Measurements from ENCODE around the gene RRP1.

RRP1 gene

DNA sequence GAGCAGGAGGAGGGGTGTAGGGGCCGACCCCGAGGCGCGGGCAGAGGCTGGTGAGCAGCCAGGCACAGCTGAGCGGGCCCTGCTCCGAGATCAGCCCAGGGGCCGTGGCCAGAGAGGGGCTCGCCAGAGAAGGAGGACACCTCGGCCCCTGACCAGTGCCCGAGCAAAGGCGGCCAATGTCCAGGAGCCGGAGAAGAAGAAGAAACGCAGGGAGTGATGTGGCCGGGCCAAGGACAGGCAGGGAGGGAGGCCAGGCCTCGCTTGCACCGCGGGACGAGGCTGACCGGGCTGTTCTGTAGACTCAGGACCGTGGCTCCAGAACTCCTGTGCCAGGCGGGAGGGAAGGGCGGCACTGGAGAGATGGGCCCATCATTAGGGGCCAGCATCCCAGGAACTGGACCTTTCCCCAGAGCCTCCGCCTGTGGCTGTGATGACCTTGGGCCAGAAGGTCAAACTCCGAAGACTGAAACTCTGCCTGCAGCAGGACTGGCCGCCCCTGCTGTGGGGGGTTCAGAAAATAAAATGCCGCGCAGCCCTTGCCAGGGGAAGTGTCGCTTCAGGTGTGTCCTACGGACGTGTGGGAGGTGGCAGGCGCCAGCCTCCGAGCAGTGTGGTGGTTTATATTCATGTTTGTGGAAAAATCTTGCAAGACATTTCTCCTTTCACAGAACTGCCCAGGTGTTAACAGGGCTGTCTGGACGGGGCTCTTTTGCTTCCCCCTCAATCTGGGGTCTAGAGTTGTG is 14.4 kb downstream of the RRP1 start:
- DNase-seq = no peak

DNA sequence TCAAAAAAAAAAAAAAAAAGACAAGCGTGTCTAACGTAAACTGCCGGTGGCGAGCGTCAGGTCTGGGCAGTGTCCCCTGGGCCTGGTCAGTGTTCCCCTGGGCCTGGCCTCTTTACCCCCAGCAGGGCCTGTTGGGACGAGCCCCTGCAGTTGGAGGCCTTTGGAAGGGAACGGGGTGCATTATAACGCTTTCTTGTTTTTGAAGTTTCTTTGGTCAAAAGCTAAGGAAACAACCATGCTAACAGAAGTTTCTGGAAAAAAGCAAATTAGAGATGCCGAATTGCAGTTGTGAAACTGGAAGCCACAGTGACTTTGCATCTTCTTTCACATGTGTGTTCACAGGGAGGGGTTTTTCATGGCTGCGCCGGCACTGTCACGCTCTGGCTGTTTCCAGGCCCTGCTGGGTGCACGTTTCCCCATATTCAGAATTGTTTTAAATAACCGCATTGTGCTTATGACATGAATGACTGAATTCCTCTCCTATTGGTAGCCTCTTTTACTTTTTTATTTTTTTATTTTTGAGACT is 16.0 kb downstream of the RRP1 start:
- peak; percentile 81 for DNase-seq

DNA sequence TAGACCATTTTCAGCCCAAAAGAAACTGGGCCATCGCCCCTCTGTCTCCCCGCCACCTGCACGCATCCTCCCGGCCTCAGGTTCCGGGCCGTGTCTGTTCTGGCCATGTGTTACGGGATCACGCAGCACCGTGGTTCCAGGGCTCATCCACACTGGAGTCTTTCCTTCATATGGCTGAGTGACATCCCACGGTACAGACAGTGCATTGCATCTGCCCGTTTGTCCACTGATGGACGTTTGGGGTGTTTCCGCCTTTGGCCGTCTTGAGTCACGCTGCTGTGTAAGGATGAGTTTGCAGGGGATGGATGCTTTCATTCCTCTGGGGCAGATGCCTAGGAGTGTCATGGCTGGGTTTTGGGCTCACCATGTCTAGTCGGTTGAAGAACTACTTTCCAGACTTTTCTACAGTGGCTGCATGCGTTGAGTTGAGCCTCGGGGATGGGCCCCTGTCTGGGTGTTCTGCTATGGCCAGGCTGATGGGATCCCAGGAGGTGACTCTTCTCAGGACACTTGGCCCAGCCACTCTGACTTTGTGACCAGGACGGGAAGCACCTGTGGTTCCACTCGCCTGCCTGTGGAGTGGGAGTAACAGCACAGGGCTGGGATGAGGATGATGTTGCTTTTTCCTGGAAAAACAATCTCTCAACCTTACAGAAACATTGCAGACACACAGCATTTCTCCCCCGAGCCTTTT is 16.8 kb downstream of the RRP1 start:
- DNase-seq = no peak

DNA sequence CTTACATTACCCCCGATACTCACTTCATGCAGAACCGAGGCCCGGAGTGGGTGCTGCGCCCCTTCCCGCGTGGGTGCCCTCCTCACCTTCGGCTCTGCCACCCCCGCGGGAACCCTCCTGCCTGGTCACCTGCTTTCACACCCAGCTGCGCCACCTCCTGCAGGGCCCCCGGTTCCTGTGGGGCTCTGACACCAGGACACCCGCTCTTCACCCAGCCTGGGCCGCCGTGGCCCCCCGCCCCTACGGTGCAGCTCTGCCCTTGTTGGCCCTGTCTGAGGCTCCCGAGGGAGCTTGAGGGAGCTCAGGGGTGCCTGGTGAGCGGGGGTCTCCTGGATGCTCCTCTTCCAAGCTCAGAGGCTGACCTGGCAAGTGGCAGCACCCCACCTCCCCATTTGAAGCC is 19.0 kb downstream of the RRP1 start:
- no peak for DNase-seq

DNA sequence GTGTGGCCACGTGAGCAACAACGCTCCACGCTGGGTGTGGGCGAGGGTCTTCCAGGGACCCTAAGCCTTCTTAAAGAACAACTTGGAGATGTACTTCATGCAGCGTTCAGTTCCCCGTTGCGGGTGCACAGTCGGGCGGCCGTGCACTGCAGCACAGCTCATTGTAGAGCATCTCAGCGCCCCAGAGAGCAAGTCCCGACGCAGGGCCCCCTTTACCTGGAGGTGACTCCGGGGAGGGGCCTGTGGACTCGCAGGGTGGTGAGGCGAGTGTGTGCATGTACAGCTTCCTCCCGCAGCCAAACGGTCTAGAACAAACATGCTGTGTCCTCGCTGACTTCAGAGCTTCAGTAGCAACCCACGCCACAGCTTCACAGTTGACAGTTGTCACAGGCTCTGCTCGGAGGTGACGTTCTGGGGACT is 19.5 kb downstream of the RRP1 start:
- DNase-seq = no peak

DNA sequence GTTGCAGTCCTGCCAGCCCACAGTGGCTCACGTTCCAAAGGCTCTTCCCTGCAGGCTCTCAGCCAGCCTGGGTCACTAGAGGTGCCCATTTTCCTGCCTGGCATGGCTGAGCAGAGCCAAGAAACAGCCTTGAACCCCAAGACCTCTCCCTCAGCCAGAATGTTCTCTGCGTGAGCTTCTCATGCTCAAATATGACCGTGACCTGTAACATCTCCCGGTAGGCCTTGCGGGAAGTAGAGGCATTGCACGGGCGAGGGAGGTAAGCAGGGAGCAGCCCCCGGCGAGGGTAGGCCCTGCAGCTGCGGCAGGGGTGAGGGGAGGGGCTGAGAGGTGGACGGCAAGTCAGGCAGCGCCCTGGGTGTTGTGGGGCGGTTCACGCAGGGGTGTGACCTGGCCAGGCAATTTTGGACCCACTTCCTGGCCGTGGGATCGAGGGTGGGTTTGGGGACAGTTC is 20.0 kb downstream of the RRP1 start:
- no peak for DNase-seq

DNA sequence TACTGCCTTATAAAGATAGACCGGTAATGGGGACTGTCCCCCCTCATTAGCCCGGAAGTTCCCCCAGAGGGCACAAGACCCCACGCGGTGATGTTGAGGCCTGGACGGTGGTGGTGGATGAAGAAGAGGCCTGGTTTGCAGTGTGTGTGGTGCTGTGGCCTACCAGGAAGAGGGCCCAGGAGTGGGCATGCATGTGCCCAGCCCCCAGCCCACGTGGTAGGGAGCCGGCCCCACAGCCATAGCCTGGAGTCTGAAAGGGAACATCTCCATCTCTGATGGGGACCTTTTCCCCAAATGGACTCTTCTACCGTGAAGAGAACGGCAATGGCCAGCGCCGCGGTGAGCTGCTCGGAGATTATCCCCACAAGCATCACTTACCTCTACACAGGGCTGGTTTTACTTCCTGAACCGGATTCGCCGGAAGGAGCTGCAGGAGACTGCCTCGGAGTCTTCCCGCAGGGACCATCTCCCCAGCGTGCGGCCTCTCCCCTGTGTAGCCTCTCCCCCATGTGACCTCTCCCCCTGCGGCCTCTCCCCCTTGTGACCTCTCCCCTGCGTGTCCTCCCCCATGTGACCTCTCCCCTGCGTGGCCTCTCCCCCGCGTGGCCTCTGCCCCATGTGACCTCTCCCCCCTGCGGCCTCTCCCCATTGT is 20.6 kb downstream of the RRP1 start:
- DNase-seq = no peak

DNA sequence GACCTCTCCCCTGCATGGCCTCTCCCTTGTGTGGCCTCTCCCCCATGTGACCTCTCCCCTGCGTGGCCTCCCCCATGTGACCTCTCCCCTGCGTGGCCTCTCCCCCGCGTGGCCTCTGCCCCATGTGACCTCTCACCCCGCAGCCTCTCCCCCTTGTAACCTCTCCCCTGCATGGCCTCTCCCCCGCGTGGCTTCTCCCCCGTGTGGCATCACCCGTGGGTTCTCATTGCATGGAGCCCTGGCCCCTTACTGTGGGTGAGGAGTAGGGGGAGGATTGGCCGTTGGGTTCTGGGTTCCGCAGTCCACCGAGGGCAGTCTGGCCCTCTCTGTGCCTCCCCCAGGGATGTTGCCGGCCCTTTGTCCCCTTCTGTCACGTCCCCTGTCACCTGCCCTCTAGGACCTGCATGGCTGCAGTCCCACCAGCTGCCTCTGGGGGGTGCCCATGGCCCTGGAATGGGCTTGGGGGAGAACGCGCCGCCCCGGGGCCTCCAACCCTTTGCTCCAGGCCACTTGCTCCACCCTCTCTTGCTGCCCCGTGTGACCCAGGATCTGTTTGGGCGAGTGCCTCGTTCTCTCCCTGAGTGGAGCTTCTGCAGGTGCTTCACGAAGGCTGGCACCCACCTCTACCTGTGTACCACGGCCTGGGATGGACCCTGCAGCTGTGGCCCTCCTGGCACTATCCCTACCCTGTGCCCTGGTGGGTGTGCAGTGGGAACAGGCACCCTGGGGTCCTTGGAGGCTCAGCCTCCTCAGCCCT is 21.3 kb downstream of the RRP1 start:
- DNase-seq = peak; percentile 71 to 98

DNA sequence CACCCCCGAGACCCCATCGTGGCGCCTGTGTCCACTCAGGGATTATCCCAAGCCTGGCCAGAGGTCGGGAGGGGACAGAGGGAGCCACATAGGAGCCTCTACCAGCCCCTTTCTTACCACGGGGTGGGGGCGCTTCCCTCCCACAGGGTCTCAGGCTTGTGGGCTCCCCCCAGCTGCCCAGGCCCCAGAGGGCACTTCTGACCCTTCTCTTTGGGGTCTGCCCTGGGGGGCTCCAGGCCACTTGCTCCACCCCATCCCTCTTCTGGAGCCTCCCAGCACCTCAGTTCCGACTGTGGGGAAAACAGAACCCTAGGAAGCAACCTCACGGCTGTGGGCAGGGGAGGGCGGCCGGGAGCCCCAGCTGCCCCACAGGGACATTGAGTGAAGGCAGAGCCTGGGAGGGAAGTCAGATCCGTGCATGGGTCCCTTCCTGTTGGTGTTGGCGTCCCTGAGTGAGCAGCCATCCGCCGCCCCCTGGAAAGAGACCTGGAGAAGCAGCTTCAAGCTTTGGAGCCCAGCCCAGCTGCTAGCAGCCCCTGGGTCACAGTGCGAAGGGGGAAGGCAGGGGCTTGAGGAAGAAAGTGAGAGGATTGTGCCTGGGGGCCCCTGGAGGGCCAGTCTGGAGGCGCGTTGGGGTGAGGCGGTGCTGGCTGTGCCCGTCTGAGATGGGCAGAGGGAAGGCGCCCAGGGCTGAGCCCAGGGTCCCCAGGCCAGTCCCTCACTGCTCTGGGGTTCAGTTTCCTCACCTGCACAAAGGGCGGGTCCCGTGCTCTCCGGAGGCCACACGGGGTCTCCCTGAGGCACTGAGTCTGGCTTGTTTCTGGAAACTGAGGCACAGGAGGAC is 22.1 kb downstream of the RRP1 start:
- no peak for DNase-seq

DNA sequence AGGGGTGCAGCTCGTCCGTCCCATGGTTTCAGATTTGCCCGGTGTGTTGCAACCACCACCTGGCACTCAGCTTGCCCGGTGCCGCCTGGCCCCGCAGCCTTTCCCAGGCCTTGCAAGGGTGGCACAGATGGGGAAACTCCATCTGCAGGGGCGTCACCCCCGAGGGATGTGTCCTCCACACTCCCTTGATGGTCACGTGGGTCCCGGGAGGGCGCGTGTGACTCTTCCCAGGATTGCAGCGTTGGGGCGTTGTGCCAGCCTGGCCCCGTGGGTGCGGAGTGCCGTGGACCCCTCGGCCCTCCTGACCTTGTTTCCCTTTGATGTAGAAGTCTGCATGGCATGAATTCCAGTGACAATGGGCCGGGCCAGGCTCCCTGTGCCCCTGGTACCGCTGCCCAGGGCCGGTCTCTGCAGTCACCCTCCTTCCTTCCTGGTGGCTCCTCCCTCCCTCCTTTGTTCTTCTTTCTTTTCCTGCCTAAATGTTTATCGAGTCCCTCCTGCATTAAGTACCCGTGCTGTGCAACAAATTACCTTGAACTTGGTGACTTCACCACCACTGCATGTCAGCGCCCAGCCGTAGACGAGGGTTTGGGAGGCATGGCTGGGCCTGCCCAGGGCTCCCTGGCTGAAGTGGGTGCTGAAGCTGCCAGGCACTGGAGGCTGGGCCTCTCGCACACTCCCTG is 22.9 kb downstream of the RRP1 start:
- DNase-seq = peak; percentile 78 to 82

DNA sequence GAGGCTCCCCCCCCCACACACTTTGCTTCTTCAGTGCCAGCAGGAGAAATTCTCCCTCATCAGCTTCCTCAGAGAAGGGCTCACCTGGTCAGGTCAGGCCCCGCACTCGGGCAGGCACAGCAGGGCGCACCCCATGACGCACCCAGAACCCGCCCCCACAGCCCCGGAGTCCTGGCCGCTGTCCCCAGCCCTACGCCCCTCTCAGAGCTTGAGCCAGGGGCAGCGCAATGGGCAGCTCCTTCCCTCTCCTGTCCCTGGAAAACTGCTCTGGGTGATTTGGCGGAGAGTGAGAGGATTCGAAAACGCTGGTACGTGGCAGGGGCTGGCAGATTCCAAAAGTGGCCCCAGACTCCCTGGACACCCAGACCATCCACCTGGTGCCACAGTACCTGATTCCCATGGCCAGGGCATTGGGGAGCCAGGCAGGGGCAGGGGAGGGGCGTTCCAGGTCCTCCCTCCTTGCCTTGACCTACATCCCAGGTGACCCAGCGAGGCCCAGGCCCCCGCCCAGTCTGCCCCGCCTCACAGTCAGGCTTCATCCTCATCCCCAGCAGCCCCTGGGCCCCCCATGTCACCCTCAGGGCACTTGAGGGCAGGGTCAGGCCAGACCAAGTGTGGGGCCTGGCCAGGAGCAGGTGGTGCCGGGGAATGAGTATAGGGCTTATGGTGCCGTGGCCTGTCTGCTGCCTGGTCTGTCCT is 23.7 kb downstream of the RRP1 start:
- DNase-seq = no peak

DNA sequence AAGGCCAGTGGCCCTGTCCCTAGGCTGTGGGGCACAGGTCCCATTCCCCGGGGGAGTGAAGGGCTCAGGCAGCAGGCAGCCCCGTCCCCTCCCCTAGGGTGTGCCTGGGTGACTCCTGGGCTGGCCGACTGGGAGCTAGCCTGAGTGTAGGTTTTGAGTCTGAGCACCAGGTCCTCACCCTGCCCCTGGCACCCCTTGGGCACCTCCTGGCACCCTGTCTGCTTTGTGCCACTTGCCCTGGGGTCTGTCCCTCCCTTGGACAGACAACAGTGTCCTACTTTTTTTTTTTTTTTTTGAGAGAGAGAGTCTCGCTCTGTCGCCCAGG is 24.2 kb downstream of the RRP1 start:
- DNase-seq = no peak

DNA sequence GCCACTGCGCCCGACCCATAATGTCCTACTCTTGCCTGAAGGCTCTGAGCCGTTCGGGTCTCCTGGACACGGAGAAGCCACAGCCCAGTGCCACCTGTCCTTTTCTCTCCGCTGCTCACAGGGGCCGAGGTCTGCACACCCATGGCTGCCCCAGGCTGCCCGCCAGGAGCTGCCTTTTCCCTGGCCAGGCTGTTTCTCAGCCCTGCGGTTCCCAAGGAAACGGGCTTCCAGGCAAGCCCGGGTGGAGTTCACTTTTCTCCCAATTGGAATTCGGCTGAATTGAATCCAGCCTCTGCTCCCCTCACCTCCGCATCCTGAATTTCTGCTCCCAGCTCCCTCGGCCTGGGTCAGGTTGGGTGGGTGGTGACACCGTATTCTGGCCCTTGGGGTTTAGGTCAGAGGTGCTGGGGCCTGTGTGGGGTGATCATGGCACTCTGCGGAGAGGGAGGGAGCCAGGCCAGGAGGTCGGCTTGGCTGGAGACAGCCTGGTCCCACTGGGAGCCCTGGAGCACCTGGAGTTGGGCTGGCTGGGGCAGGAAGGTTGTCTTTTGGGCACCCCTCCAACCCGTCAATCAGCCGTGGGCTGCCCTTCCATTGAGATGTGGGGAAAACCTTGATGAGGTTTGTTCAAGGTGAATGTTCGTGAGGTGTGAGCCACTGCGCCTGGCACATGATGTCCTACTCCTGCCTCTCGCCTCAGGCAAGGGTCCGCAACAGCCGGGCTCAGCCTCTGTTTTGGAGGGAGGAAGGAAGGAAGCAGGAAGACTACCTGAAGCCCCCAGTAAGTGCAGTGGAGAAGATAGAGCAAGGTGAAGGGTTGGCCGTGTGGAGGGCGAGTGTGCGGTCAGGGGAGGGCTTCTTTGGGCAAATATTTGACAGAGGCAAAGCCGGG is 25.1 kb downstream of the RRP1 start:
- DNase-seq = no peak

DNA sequence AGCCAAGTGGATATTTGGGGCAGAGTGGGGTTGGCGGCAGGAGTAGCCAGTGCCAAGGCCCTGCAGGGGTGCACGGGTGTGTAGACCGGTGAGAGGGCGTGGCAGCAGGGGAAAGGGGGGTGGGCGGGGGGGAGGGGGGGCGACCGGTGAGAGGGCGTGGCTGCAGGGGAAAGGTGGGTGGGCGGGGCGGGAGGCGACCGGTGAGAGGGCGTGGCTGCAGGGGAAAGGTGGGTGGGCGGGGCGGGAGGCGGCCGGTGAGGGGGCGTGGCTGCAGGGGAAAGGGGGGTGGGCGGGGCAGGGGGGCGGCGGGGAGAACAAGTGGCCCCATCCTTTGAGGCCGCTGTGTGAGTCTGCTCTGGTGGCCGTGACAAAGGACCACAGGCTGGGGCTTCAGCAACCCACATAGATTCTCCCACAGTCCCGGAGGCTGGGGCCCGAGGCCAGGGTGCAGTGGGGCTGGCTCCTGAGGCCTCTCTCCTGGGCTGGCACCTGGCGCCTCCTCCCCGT is 25.8 kb downstream of the RRP1 start:
- no peak for DNase-seq

DNA sequence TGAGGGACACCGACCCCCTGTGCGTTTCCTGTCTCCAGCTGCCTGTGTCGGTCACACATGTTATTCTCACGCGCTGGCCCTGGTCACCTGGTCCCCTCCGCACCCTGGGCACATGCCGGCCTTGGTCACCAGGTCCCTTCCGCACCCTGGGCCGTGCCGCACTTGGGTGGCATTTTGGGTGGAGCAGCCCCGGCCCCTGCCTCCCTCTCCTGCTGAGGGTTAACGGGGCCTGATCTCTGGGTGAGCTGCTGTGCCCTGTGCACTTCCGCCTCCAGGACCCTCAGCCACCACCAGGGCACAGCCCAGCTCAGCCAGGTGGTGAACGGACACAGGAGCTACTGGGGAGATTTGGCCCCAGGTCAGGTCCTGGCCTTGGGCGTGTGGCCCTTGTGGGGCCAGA is 26.6 kb downstream of the RRP1 start:
- DNase-seq = no peak

DNA sequence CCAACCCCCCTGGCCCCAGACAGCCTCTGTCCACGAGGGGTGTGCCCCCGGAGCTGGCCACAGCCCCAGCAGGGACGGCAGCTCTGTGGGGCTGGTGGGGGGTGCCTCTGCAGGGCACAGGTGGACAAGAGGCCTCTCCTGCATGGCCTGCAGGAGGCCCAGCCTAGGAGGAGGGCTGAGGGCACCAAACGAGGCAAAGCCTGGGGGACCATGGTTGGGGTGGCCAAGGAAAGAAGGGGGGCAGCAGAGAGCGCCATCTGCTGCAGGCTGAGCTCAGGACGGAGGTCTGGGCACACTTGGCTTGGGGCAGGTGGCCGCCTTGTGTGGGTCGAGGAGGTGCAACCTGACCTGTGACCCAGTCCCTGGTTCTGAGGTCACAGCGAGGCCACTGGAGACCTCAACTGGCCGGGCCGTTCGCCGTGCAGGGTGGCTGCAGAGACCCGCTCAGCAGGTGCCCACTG is 27.3 kb downstream of the RRP1 start:
- no peak for DNase-seq

DNA sequence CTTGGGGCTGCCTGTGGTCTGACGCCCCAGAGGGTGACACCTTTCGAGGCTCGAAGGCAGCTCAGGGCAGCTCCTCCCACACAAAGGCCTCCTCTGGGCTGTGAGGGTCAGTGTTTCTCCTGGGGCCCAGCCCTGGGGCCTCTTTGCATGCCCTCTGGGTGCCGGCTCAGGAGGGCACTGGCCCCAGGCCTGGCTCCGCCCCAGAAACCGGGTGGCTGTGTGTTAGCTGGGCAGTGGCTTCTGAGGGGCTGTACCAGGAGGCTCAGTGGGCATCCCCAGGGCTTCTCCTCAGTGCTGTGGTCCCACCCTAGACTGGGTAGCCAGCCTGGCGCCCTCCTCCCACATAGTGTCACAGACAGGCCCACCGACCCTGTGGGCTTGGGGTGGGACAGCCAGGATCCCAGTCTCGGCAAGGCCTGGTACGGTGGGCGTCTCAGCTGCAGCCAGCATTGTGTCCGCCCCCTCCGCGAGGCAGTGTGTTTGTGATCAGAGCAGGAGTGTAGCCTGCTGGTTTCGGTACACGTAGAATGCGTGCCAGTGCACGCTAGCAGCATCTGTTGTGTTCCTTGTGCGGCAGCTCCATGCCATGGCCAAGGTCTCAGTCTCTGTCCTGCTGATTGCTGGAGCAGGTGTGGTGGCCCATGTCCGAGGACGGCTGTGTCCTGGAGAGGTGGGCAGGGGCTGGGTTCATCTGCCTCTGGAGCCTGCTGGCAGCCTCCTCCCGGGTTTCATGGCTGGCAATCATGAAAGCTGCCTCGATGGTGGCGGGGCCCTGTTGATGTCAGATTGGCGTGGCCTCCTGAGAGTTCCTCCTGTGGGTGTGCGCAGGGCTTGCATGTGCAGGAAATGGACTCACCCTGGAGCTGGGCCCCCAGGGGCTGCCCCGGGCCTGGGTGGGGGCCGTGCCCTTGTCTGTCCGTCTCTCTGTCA is 28.0 kb downstream of the RRP1 start:
- peak; percentile 40 to 41 for DNase-seq

DNA sequence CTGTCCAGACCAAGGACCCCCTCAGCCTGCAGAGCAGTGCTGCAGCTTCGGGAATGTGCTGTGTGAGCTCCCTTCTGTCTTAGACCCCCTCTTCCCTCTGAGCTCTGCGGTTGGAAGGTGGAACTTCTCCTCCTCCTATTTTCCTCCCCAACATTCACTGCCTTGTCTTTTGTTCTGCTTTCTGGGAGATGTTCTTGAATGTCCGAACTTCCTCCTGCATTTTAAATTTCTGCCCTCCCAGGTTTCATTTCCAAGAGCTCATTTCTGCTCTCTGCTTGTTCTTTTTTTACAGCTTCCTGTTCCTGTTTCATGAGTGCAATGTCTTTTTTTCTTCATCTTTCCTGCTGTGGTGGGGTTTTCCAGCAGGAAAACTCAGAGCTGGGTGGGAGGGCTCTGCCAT is 29.3 kb downstream of the RRP1 start:
- peak; percentile 83 to 84 for DNase-seq

Measured in inflammatory macrophage treated with lipopolysaccharide for 1 hour (primary cell).